PC-3 (cell line): ENCODE results near the gene FILIP1L.

Source experiments
- EZH2 ChIP-seq: fragments of 300-600 bp; sonication (generic); IDR thresholded peaks from one replicate; pipeline ENCODE4 v1.6.1; 2017; ENCODE audit warnings: antibody characterized with exemption, mild to moderate bottlenecking, low read length; ENCODE audit not compliant: unreplicated experiment
- EZH2phosphoT487 ChIP-seq: fragments of 300-600 bp; sonication (generic); IDR thresholded peaks from 2 replicates; pipeline ENCODE4 v1.6.1; 2018; ENCODE audit warnings: mild to moderate bottlenecking, antibody characterized with exemption, low read length, borderline replicate concordance
- TF ChIP-seq, protein P1 (sequence below): fragments of 300-600 bp; sonication (generic); conservative IDR thresholded peaks from 2 replicates; pipeline ENCODE4 v1.5.1; 2017; ENCODE audit warnings: antibody characterized with exemption, low read depth, mild to moderate bottlenecking, low read length

DNA sequence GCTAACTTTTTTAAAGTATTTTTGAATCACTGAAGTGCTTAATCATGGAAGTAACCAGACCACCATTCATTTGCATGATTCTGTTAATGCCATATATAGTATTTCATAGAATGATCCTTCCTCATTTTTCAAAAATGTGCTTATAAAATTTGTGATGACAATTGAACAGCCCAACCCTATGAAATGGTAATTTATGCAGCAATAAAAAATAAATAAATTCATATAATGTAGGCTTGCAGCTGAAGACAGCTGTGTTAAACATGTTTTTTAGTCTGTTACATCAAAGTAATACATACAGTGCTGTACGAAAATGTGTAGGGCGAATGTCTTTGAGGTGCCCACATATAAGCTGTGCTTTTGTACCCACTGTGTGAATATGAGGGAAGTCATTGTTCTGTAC is 131.7 kb downstream of the FILIP1L start:
- TF ChIP-seq, protein P1, sequence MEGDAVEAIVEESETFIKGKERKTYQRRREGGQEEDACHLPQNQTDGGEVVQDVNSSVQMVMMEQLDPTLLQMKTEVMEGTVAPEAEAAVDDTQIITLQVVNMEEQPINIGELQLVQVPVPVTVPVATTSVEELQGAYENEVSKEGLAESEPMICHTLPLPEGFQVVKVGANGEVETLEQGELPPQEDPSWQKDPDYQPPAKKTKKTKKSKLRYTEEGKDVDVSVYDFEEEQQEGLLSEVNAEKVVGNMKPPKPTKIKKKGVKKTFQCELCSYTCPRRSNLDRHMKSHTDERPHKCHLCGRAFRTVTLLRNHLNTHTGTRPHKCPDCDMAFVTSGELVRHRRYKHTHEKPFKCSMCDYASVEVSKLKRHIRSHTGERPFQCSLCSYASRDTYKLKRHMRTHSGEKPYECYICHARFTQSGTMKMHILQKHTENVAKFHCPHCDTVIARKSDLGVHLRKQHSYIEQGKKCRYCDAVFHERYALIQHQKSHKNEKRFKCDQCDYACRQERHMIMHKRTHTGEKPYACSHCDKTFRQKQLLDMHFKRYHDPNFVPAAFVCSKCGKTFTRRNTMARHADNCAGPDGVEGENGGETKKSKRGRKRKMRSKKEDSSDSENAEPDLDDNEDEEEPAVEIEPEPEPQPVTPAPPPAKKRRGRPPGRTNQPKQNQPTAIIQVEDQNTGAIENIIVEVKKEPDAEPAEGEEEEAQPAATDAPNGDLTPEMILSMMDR: no peak
- TF ChIP-seq EZH2 (no peak), EZH2phosphoT487 (no peak)
